HEK293 (cell line): ENCODE results near the gene ERMP1.

Experiments
- CTCF ChIA-PET: fragments of 350-600 bp; formaldehyde crosslinking; extraction: SDS; loops from one replicate; lab custom pipeline; 2021; ENCODE audit warnings: antibody characterized with exemption; lab: Yijun Ruan, JAX
- POLR2A ChIA-PET: fragments of 300-600 bp; formaldehyde crosslinking; extraction: SDS; loops from one replicate; lab custom pipeline; 2020; ENCODE audit warnings: antibody characterized with exemption, inconsistent platforms; lab: Yijun Ruan, JAX
- H3K27ac ChIP-seq: fragments of 200-500 bp; sonication (Bioruptor generic); 2 replicates; pipeline ENCODE4 v1.5.1; 2014; ENCODE audit warnings: low read depth, low read length, control low read depth, inconsistent platforms; ENCODE audit errors: extremely low read depth
- H3K36me3 ChIP-seq, 2 experiments: fragments of 200-500 bp in 1 of 2; sonication (Bioruptor generic) in 1 of 2; 1 replicate in 1 of 2; 2 replicates in 1 of 2; pipeline ENCODE4 v1.5.1; 2014 to 2017; ENCODE audit warnings: inconsistent platforms in 2 of 2, low read length in 2 of 2; ENCODE audit not compliant: control insufficient read depth in 2 of 2, insufficient read depth in 1 of 2
- H3K4me1 ChIP-seq: fragments of 200-500 bp; sonication (Bioruptor generic); 2 replicates; pipeline ENCODE4 v1.5.1; 2014; ENCODE audit warnings: mild to moderate bottlenecking, low read length, inconsistent platforms; ENCODE audit not compliant: control insufficient read depth, insufficient read depth
- H3K4me3 ChIP-seq: 2 replicates; pipeline ENCODE4 v1.5.1; 2011; ENCODE audit warnings: low read depth, mild to moderate bottlenecking, control low read depth, low read length, moderate library complexity
- H3K9me3 ChIP-seq: fragments of 200-500 bp; sonication (Bioruptor generic); 2 replicates; pipeline ENCODE4 v1.5.1; 2014; ENCODE audit warnings: low read depth, low read length, inconsistent platforms; ENCODE audit not compliant: control insufficient read depth, insufficient read depth
- KLF7 ChIP-seq: fragments of 450-650 bp; formaldehyde crosslinking; IDR thresholded peaks from 2 replicates; pipeline ENCODE4 v1.5.1; 2016; ENCODE audit warnings: missing biosample characterization, missing genetic modification characterization, borderline replicate concordance
- PATZ1 ChIP-seq: fragments of 450-650 bp; formaldehyde crosslinking; IDR thresholded peaks from 2 replicates; pipeline ENCODE4 v1.5.1; 2016; ENCODE audit warnings: missing biosample characterization, missing genetic modification characterization
- PRDM10 ChIP-seq: fragments of 450-650 bp; formaldehyde crosslinking; IDR thresholded peaks from 2 replicates; pipeline ENCODE4 v1.5.1; 2016; ENCODE audit warnings: missing biosample characterization, missing genetic modification characterization
- ZBTB21 ChIP-seq: fragments of 450-650 bp; formaldehyde crosslinking; IDR thresholded peaks from 2 replicates; pipeline ENCODE4 v1.5.1; 2017; ENCODE audit warnings: missing biosample characterization, missing genetic modification characterization
- ZNF223 ChIP-seq: fragments of 450-650 bp; formaldehyde crosslinking; IDR thresholded peaks from 2 replicates; pipeline ENCODE4 v1.5.1; 2016; ENCODE audit warnings: missing biosample characterization, missing genetic modification characterization
- ZNF274 ChIP-seq, 2 experiments: fragments of 200-500 bp in 1 of 2; fragments of 450-650 bp in 1 of 2; sonication (Bioruptor generic) in 1 of 2; formaldehyde crosslinking in 1 of 2; IDR thresholded peaks; 2 replicates each; pipeline versions ENCODE4 v1.5.1 to v1.6.1; 2014 to 2016; ENCODE audit warnings: borderline replicate concordance in 1 of 2, inconsistent platforms in 1 of 2, low read length in 1 of 2, missing biosample characterization in 1 of 2, missing genetic modification characterization in 1 of 2
- ZNF398 ChIP-seq: fragments of 450-650 bp; formaldehyde crosslinking; IDR thresholded peaks from 2 replicates; pipeline ENCODE4 v1.5.1; 2017; ENCODE audit warnings: missing biosample characterization, missing genetic modification characterization
- ZNF48 ChIP-seq: fragments of 450-650 bp; formaldehyde crosslinking; IDR thresholded peaks from 2 replicates; pipeline ENCODE4 v1.5.1; 2016; ENCODE audit warnings: missing biosample characterization, missing genetic modification characterization
- ZNF518A ChIP-seq: fragments of 450-650 bp; formaldehyde crosslinking; conservative IDR thresholded peaks from 2 replicates; pipeline ENCODE4 v1.5.1; 2016; ENCODE audit warnings: low read depth, missing biosample characterization, missing genetic modification characterization
- ZNF670 ChIP-seq: fragments of 450-650 bp; formaldehyde crosslinking; IDR thresholded peaks from 2 replicates; pipeline ENCODE4 v1.5.1; 2016; ENCODE audit warnings: missing biosample characterization, missing genetic modification characterization, low read depth
- ZNF747 ChIP-seq: fragments of 450-650 bp; formaldehyde crosslinking; IDR thresholded peaks from 2 replicates; pipeline ENCODE4 v1.5.1; 2016; ENCODE audit warnings: missing biosample characterization, missing genetic modification characterization
- ZSCAN18 ChIP-seq: fragments of 450-650 bp; formaldehyde crosslinking; IDR thresholded peaks from 2 replicates; pipeline ENCODE4 v1.5.1; 2016; ENCODE audit warnings: missing biosample characterization, missing genetic modification characterization
- ZSCAN23 ChIP-seq: fragments of 450-650 bp; formaldehyde crosslinking; IDR thresholded peaks from 2 replicates; pipeline ENCODE4 v1.5.1; 2016; ENCODE audit warnings: missing biosample characterization, missing genetic modification characterization

The ERMP1 gene

GRCh38 chr9:5736563-5737346 lies 96.2 kb downstream of the ERMP1 start:
- Histone ChIP-seq H3K4me1 (no peaks in the 10 kb centered on the region), H3K4me3 (no peak overlapping the region), H3K9me3 (no peaks in the 10 kb centered on the region), H3K36me3 (peaks cover 5 to 34% of the 10 kb centered on the region in 2 experiments), H3K27ac (no peak overlapping the region)
- POLR2A ChIA-PET: no interaction called here
- TF ChIP-seq PATZ1 (tag by site-specific recombination) (no peak), ZSCAN23 (tag by site-specific recombination) (no peak), ZNF398 (no peak), ZBTB21 (tag by site-specific recombination) (no peak), ZSCAN18 (tag by site-specific recombination) (no peak), PRDM10 (tag by site-specific recombination) (no peak), KLF7 (tag by site-specific recombination) (no peak), ZNF670 (no peak)
- CTCF ChIA-PET: no interaction called here

GRCh38 chr9:5735072-5735471 lies 97.8 kb downstream of the ERMP1 start:
- Histone ChIP-seq H3K9me3 (no peaks in the 10 kb centered on the region), H3K4me1 (no peaks in the 10 kb centered on the region), H3K27ac (no peak overlapping the region), H3K4me3 (no peak overlapping the region), H3K36me3 (peaks cover 5 to 31% of the 10 kb centered on the region in 2 experiments)
- ChIA-PET CTCF (no interaction called here), POLR2A (no interaction called here)
- TF ChIP-seq ZNF518A: no peak
- no peak for TF ChIP-seq ZNF747
- TF ChIP-seq ZNF48 (tag by site-specific recombination): no peak
- no peak for TF ChIP-seq ZNF223
- no peak for TF ChIP-seq PRDM10 (tag by site-specific recombination)
- no peak for TF ChIP-seq ZNF274 (IDR thresholded peaks at IDR 0.05; ENCODE audit: low read length)
- TF ChIP-seq ZNF274 (tag by site-specific recombination; IDR thresholded peaks at IDR 0.05; ENCODE audit: borderline replicate concordance): no peak
